ENCODE measurements around the gene PNPLA5. TPM values are rescaled to one million over a fixed set of nuclear protein-coding genes. Genes with fewer than 3 reads are reported as not detected.

Gene PNPLA5
- total and polyA plus RNA-seq, 2 of the 8 experiments (the other 6 are each of a cell fraction or from before 2014, with no cell fraction given) = 3.9 to 6.8 TPM

DNA sequence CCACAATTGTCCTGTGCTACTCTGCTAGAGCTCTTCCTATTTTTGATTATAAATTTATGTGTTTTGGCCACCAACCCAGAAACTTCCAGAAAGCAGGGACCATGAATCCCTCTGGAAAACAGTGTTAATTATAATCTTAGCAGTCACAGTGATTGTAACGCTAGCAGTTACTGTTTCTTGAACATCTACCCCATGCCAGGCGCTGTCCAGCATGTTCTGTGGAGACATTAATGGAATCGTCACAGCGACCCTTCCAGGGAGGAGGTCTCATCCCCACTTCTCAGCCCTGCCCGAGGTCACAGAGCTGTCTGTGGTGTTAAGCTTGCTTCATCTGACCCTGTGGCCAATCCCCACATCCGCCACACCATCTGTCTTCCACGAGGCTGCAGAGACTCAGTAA lies 13.9 kb upstream of the PNPLA5 start:
- no peak overlapping the region for H3K4ac ChIP-seq (replicated peaks; ENCODE audit: insufficient read length, low read depth, low read length)
- H4K20me1 ChIP-seq (replicated peaks in 1 of 2; ENCODE audit: control insufficient read depth in 1 of 2, insufficient read depth in 2 of 2, low read length in 2 of 2) = peaks cover 0 to 2% of the 10 kb centered on the region in 2 experiments
- no peak overlapping the region for H3K18ac ChIP-seq (ENCODE audit: extremely low read depth, low read length)
- no peaks in the 10 kb centered on the region for H3K36me3 ChIP-seq (ENCODE audit: control insufficient read depth in 2 of 4, insufficient read depth in 4 of 4, low read length in 3 of 4)
- H4K5ac ChIP-seq (ENCODE audit: insufficient read length, low read depth, low read length) = no peak overlapping the region
- H3K27ac ChIP-seq (ENCODE audit: low read depth, low read length) = no peak overlapping the region
- WGBS, 2 experiments (ENCODE audit: extremely low coverage in 1 of 2, insufficient coverage in 1 of 2, insufficient read length in 1 of 2, insufficient replicate concordance in 2 of 2, low coverage in 1 of 2, low lambda C conversion rate in 2 of 2, missing lambda C conversion rate in 1 of 2) = 94% methylated on average over 7 of the region's 7 CpGs; no CpG with 5 or more reads in 1 of the 2 experiments
- H2BK12ac ChIP-seq (ENCODE audit: low read depth, low read length) = no peak overlapping the region
- POLR2A ChIA-PET (ENCODE audit: partially characterized antibody) = interaction anchor here (1.0 kb wide), 1 partner anchor 13 kb away, joined by 3 read pairs; the partner anchor contains the start of gene PNPLA5
- no peak overlapping the region for H3K9ac ChIP-seq (replicated peaks in 1 of 4; ENCODE audit: extremely low read depth in 1 of 4, low read depth in 3 of 4, low read length in 3 of 4)
- no peak overlapping the region for H4K91ac ChIP-seq (replicated peaks; ENCODE audit: insufficient read length, low read length)
- no peaks in the 10 kb centered on the region for H3K9me3 ChIP-seq (ENCODE audit: insufficient read depth in 2 of 2, low read depth in 1 of 2, low read length in 1 of 2)
- peaks cover 0 to 2% (median 0%) of the 10 kb centered on the region in 4 experiments; a peak in 2 of 7 replicates for H3K4me1 ChIP-seq (replicated peaks in 1 of 4; ENCODE audit: control insufficient read depth in 3 of 4, insufficient read depth in 4 of 4, low read length in 3 of 4)
- H3K56ac ChIP-seq (replicated peaks; ENCODE audit: insufficient read length, low read depth, low read length) = no peak overlapping the region
- H3K14ac ChIP-seq (ENCODE audit: insufficient read length) = no peak overlapping the region
- no peak overlapping the region; the same call in 1 of the 2 replicates for H2AK5ac ChIP-seq (ENCODE audit: low read depth, low read length)
- no peak overlapping the region for H3K23ac ChIP-seq (ENCODE audit: insufficient read length)
- FAIRE-seq (no peak), DNase-seq (ENCODE audit: low read depth in 1 of 2, low spot score in 2 of 2) (no peak)
- no peak overlapping the region for H2BK20ac ChIP-seq (ENCODE audit: low read length)
- H3K27me3 ChIP-seq (replicated peaks in 1 of 4; ENCODE audit: control insufficient read depth in 3 of 4, extremely low read depth in 1 of 4, insufficient read depth in 3 of 4, low read length in 3 of 4) = no peaks in the 10 kb centered on the region
- no peak overlapping the region for H3K4me2 ChIP-seq (ENCODE audit: insufficient read depth in 1 of 2, low read depth in 2 of 2, low read length in 2 of 2)
- no peaks in the 10 kb centered on the region for H3K79me1 ChIP-seq (ENCODE audit: low read depth, low read length)
- H2BK5ac ChIP-seq (ENCODE audit: low read depth, low read length) = no peak overlapping the region
- H3K79me2 ChIP-seq (ENCODE audit: control insufficient read depth in 1 of 2, insufficient read depth in 2 of 2, low read length in 2 of 2) = no peaks in the 10 kb centered on the region
- peaks cover 2% of the 10 kb centered on the region; the same call in 1 of the 2 replicates for H3K23me2 ChIP-seq (ENCODE audit: low read depth, low read length)
- no peak overlapping the region for H2AFZ ChIP-seq (ENCODE audit: low read length)
- H2BK120ac ChIP-seq (replicated peaks; ENCODE audit: low read depth, low read length) = no peak overlapping the region
- CTCF ChIA-PET (ENCODE audit: partially characterized antibody) = interaction anchor here (0.8 to 21.4 kb wide), 7 partner anchors 9 to 77 kb away, joined by 3 to 226 read pairs (median 3); no protein-coding TSS in a partner anchor
- H3K4me3 ChIP-seq (ENCODE audit: extremely low read depth in 1 of 4, insufficient read depth in 2 of 4, low read depth in 3 of 4, low read length in 4 of 4) = no peak overlapping the region
- TF ChIP-seq, protein P1, sequence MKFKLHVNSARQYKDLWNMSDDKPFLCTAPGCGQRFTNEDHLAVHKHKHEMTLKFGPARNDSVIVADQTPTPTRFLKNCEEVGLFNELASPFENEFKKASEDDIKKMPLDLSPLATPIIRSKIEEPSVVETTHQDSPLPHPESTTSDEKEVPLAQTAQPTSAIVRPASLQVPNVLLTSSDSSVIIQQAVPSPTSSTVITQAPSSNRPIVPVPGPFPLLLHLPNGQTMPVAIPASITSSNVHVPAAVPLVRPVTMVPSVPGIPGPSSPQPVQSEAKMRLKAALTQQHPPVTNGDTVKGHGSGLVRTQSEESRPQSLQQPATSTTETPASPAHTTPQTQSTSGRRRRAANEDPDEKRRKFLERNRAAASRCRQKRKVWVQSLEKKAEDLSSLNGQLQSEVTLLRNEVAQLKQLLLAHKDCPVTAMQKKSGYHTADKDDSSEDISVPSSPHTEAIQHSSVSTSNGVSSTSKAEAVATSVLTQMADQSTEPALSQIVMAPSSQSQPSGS (IDR thresholded peaks at IDR 0.05; ENCODE audit: low read length) = no peak
- TF ChIP-seq BCL11A (IDR thresholded peaks at IDR 0.05; ENCODE audit: low read depth in 2 of 2, low read length in 2 of 2) (no peak), ATF3 (IDR thresholded peaks at IDR 0.05; ENCODE audit: insufficient read depth, low read depth, low read length) (no peak), CBX8 (IDR thresholded peaks at IDR 0.05; ENCODE audit: borderline replicate concordance, low read depth, low read length) (no peak), RFX5 (IDR thresholded peaks at IDR 0.05; ENCODE audit: borderline replicate concordance, low read depth, low read length) (no peak), GABPA (IDR thresholded peaks at IDR 0.05; ENCODE audit: borderline replicate concordance, insufficient read depth, low read length) (no peak), ASH2L (IDR thresholded peaks at IDR 0.05; ENCODE audit: low read length) (no peak), EGR1 (IDR thresholded peaks at IDR 0.05; ENCODE audit: borderline replicate concordance, low read depth, low read length) (no peak), SIX5 (IDR thresholded peaks at IDR 0.05; ENCODE audit: low read depth, low read length) (no peak)
- no peak overlapping the region for H2BK15ac ChIP-seq (ENCODE audit: low read length)
- H4K8ac ChIP-seq (ENCODE audit: extremely low read depth, insufficient read depth, low read length) = no peak overlapping the region
